Measurements from ENCODE around the gene IMPDH1.

IMPDH1 gene

DNA sequence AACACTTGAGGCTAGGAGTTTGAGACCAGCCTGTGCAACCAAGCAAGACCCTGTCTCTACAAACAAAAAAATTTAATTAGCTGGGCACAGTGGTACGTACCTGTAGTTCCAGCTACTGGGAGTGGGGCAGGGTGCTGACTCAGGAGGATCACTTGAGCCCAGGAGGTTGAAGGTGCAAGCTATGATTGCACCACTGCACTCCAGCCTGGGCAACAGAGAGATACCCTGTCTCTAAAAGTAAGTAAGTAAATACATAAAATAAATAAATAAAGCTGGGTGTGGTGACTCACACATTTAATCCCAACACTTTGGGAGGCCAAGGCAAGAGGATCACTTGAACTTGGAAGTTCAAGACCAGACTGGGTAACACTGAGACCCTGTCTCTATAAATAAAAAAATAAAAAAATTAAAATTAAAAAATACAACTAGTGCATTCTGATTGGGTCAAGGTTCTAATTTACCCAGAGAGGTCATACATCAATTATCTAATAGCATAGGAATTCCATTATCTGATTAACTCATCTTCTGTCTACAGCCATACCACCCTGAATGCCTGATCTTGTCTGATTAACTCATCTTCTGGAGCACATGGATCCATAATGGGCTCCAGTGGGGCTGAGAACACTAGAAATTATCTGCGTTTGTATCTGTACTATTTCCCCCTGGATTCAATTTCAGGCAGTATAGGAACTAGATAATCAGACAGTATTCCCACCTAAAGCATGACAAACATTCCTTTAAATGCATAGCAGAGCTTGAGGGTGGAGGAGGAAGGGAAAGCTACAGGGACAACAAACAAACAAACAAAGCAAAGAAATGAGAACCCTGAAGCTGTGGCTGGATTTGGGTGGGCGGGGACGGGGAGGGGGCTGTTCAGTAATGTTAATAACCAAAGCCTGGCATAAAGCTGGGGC, 24.9 kb upstream of the IMPDH1 start:
- DNase-seq (ENCODE audit: low read depth in 3 of 3), result no peak

DNA sequence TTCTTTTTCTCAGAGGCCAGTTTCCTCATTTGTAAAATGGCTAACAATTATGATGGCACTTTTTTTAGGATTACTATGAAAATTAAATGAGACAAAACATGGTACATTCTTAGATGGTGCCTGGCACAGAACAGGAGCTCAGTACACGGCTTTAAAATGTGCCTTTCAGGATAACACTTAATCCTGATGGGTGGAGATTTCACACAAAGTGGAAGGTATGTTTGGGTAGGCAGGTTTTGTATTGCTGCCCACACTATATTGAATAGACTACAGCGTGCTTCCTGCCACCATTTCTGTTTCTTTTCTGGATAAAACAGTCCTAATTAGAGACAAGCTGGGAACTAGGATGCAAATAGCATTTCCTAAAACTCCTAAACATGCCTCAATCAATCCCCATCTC, 22.0 kb upstream of the IMPDH1 start:
- DNase-seq (ENCODE audit: low read depth in 3 of 3), result no peak

DNA sequence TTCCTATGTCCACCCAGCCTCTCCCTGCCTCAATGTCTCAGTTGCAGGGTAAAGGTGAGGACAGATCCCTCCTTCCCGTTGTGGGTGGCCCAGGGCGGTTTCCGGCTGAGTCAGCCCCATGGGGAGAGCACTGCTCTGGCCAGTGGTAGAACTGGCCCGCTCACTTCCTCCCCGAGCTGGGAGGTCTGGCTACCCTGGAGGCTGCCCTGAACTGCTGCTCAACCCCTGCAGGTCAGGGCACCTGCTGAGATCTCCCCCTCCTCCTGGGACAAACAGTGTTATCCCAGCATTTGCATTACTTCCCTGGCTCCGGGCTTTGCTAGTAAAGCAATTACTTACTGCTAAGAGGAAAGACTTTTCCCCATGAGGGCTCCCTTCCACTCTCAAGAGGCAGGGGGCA, 21.4 kb upstream of the IMPDH1 start:
- no peak for DNase-seq (ENCODE audit: low read depth in 3 of 3)

DNA sequence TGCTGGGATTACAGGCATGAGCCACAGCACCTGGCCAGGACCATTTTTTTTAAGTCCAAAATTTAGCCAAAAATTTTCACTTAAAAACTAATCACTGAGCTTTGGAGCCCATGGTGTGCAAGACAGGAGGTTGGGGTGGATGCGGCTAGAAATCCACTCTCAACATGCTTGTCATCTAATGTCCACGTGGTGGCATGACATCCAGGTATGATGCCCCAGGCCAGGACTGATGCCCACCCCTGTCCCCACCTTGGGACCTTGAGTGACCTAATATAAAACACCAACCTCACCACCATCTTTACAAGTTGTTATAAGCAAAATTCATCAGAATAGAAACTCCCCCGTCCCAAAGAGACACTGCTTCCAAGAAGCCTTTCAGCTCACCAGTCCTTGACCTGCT, 20.4 kb upstream of the IMPDH1 start:
- DNase-seq (ENCODE audit: low read depth in 3 of 3), result no peak

DNA sequence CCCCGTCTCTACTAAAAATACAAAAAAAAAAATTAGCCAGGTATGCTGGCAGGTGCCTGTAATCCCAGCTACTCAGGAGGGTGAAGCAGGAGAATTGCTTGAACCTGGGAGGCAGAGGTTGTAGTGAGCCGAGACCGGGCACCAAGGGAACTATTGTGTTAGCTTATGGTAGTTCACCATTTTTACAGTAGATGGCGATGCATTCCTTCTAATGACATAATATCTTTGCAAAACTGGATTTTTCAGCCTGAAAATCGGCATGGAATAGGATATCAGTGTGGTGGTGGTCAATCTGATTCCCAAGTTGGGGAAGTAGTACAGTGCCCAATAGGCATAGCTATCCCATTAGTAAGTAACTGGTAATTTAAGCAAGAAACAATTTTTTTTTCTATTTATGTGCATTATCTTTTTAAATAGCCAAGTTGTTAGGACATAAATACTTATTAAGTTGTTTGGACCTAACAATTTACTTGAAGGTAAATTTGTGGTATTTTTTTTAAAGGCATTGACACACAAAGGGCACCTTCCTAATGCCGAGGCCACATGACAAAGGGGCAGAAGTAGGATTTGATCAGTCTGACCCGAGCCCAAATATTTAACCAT, 17.6 kb upstream of the IMPDH1 start:
- DNase-seq (ENCODE audit: low read depth in 3 of 3), result no peak

DNA sequence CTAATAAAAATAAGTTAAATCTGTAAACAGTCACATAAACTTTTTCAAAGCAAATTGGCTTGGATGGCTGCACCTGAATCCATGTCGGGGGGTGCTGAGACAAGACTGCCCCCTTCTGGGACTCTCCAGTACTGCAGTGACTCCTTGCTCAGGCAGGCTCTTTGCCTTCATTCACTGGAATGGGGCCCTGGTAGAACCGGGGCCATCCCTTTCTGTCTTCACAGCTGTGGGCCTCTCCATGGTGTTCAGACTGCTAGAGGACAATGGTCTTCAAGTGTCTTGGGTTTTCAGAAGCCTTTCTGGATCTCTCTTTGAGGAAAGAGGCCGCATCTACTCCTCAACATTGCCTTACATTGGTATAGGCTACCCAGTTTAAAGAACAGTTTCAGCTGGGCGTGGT, 16.1 kb upstream of the IMPDH1 start:
- DNase-seq (ENCODE audit: low read depth in 3 of 3), result peak; percentile 59 to 80 (median 69)

DNA sequence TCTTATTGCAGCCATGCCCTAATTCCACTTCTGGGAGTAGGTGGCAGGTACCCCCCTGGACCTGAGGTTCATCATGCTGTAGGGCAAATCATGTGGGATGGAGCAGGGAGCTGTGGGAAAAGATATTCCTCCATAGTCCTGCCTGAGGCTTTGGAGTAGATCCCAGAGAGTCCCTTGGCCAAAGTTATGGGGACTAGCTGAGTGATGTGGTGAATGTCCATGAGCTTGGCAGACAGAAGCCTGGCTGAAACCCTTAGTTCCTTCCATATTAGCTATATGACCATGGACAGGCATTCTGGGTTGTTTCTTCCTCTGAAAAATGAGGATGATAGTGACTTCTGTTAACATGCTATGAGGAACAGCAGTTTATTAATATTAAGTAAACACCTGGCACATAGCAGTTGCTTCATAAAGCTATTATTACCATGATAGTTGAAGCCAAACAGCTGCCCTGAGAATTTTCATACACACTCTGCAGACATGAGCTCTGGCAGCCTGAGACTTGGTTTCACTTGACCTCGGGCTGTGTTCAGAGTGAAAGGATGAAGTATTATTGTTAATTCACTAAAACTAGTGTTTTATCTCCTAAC, 15.0 kb upstream of the IMPDH1 start:
- no peak for DNase-seq (ENCODE audit: low read depth in 3 of 3)

DNA sequence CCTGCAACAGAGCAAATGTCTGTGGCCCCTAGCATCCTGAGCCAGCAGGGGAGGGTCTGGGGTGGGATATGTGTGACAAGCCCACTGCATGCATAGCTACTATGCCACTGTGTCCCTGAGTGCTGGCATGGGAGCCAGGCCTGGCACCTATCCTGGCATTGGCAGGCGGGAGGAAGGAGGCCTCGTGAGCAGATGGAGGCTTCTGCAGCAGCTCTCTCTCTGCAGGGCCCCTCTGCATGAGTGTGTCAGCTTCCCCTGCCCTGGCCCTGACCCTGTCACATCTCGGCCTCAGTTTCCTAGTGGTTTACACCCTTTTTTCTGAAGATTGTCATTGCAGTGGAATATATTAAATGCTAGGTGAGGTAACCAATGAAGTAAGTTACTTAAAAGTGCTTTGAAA, 13.1 kb upstream of the IMPDH1 start:
- no peak for DNase-seq (ENCODE audit: low read depth in 3 of 3)

DNA sequence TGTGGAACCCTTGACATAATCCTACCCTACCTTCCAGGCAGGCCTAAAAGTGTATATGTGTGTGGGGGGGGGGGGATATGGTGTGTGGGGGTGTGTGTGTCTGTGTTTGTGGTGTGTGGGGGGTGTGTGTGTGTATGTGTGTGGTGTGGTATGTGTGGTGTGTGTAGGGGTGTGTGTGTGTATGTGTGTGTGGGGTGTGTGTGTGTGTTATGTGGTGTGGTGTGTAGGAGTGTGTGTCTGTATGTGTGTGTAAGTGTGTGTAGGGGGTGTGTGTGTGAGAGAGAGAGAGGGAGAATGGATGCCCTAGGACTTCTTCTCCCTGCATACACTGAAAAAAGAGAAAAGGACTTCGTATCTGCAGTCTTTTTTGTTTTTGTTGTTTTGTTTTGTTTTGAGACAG, 12.3 kb upstream of the IMPDH1 start:
- no peak for DNase-seq (ENCODE audit: low read depth in 3 of 3)

DNA sequence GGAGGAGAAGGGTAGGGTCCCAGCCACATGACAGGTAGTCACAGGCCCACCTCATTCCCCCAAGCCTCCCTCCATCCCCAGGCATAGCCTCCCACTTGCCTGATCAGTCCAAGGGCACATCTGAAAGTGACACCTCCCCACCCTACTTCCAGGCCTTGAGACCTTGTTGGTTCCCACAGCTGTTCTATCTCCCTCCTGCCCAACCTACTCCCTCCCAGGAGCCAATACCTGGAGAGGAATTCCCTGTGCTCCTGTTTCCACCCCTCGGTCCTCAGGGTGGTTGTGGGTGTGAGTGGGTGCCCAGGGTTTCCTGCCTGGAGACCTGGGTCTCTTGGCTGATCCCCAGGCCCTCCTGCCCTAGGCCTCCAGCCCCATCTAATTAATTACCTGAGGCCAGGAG, 11.6 kb upstream of the IMPDH1 start:
- DNase-seq (ENCODE audit: low read depth in 3 of 3), result no peak

DNA sequence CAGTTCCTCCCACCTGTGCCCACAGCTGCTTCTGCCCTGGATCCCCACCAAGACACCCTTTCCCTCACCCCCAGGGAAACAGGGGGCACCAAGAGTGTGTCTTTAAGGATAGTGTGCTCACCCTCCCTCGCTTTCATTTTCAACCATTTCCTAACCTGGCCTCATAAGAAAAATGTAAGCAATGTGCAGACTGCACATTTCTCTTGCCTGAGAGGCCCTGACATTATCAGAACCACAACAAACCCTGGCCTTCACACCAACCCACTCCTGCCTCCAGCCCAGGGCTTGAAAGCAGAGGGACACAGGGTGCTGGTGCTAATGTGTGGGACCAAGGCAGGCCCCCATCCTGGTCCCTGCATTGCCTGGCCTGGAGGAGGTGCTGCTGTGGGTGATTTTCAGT, 11.0 kb upstream of the IMPDH1 start:
- no peak for DNase-seq (ENCODE audit: low read depth in 3 of 3)

DNA sequence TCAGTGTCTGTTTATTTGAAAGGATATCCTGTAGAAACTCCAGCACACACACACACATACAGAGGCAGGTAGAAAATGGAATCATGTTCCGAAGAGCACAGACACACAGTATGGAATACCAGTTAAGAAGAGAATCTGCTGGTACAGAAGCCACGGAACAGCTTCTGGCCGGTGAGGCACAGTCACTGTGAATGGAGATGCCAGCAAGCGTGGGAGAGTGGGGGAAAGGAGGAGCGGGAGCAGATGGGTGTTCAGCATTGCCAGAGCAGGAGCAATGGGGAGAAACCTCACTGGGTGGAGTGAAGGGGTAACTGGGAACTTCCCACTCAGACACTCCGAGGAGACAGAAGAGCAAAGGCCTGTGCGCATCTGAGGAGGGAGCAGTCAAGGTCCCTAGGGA, 9.5 kb upstream of the IMPDH1 start:
- DNase-seq (ENCODE audit: low read depth in 3 of 3), result no peak

DNA sequence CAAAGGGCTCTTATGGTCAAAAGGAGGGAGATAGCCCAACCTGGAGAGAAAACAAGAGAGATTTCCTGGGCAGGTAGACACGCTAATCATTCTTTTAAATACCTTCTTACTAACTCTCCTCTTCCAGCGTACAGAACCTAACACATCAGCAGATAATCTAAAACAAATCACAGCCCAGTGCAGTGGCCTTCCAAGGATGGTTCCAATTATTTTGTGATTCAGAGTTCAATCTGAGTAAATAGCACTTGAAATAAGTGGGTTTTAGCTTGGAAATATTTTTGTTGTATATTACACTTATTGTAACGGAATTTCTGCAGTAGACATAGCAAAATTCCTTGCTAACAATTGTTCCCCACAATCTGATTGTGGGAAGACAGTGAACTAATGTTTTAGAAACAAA, 7.3 kb upstream of the IMPDH1 start:
- no peak for DNase-seq (ENCODE audit: low read depth in 3 of 3)

DNA sequence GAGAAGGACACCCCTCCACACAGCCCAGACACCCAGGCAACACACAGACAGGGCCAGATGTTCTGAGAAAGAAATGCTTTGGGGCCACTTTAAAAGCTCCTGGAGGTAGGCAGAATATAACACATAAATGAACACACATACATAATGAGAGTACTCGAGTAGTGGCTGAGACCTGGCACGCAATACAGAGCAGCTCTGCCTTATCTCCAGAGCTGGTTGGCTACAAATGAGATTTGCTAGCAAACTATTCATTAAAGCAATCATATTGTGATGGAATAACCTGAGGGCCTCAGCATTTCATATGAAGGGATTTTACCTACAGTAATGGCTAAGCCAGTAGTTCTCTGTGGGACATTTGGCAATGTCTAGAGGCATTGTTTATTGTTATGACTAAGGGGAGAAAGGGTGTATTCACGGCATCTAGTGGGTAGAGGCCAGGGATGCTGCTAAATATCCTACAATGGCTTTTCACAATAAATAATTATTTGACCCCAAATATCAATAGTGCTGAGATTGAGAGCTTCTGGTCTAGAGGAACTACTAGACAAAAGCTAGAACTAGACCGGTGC, 5.5 kb upstream of the IMPDH1 start:
- DNase-seq (ENCODE audit: low read depth in 3 of 3), result no peak

DNA sequence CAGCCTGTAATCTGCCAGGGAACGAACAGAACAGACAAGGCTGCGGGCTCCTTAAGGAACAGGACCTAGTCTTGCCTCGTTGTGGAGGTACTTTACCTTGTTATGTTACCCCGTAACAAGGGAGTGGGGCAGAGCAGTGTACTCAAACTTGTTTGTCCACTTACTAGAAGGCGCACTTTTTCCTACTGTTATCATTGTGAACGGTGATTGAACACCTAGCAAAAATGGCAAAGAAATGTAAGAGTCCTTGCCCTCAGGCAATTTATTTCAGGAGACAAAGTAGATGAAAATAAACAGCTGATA, 620 bp upstream of the IMPDH1 start:
- no peak for DNase-seq (ENCODE audit: low read depth in 3 of 3)

DNA sequence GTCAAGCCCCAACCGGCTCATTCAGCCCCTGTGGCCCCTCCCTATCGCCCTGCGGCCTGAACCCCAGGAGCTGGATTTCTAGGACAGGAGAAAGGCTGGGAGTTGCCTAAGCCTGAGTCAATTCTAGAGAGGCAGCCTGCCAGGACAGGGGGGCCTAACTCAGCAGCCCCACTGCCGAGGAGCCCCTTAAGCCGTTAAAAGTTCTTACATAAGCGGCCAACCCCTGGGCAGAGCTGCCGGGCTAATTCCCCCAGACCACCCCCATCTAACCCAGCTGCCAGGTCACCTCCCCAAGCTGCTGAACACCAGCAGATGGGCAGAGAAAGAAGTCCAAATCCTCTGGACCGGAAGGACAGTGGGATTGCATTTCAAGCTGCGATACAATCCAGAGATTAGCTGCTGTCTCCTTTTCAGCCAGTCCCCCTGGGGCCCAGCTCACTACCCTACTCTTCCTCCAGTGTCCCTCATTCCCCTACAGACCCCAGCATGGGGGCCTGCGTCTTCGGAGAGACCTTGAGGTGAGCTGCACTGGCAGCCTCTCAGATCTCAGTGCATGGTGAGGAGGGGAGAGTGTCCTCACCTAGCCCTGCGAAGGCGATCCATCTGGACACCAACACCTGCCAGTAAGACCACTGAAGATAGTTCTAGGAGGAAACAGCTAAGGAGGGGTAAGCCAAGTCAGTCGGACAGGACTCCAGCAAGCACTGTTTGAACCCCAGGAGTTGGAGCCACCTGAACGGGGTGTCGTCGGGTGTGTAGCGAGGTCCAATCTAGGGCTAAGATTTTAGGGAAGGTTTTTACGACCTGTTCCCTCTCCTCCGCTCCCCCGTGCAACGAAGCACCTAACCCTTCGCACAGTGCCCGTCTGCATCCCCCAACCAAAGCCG, 830 bp downstream of the IMPDH1 start:
- DNase-seq (ENCODE audit: low read depth in 3 of 3), result no peak

DNA sequence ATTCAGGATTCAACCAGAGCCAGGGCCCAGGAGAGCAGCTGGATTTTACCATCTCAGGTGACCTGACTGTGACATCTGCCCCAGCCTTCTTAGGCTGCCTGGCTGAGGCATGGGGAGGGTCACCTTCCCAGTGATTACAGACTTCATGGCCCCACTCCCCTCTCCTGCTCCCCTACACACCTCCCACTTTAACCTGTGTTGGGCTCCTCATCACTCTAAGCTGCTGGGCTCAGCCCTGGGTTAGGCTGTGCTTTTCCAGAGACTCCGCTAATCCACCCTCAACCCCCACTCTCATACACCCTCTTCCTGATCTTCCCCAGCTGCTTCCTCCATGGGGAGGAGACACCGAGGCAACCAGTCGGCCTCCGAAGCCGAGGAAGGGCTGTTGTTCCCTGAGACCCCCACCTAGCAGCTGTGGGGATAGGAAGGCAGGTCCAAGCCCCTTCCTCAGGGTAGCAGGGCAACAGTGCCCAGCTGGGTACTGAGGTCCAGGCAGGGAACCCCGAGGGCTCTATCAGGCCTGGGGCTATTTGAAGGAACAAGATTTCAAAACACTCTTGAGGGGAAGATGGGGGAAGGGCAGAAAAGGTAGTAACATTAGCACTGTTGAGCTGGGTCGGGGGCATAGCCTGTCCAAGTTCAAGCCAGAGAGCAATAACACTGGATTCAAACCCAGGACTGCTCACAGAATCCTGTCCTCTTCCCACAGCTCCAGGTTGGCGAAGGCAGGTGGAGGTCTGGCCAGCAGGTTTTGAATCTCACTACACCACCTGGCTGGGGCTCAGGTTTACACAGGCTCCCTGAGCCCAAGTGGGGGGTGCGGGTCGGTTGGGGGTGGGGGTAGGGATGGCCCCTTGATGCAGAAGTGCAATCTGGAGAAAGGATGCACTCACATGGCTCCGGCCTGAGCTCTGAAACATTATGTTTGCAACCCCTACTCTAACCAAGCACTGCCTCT, 1.8 kb downstream of the IMPDH1 start:
- no peak for DNase-seq (ENCODE audit: low read depth in 3 of 3)

DNA sequence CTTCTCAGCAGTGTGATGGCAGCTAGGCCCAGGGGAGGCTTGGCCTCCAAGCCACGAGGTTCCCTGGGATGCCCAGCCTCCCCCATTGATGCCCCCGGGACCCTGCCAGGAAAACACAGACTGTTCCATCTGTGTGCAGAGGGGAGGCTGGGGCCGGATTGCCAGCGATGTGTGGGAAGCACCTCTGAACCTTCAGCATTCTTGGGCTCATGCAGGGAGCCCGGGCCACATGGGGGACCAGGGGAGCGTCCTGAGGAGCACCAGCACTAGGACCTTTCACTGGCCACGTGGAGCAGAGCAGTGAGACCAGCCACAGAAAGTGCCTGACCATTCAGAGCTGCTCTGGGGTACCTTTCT, 2.6 kb downstream of the IMPDH1 start:
- no peak for DNase-seq (ENCODE audit: low read depth in 3 of 3)

DNA sequence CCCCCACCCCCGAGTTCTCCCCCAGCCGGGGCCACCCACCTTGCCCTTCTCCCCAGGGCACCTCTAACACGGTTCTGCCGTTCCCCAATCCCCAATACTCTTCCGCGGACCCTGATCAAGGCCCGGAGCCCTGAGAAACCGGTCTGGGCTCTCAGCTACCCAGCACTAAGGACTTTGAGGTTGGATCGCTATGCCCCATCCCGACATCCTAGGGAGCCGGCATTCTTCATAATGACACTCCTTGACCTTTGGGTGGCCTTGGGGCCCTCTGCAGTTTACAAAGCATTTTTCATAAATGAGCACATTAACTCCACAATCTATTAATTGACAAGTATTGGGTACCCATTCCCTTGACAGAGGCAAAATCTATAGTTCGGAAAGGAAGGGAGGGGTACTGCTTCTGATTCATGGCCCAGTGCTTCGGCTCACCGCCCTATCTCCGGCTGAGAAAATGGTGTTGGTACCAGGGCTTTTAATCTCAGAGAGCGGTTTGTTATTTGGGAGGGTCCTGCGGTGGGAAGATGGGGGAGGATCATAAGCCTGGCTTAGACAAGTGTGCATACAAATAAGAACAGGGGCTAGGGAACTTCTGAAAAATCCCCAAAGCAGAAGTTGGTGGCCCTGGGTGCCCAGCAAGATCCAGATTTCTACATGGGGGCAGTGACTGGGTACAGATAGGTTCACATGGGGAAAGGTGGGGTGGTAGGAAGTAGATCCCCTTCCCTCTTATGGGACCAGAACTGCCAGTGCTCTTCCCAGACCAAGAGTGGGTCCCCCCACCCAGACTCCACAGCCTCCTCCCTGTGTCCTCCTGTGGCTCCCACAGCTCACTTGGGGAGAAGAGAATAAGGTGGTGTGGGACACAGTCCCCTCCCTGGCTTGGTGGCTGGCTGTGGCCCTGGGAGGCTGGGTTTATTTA, 3.2 kb downstream of the IMPDH1 start:
- DNase-seq (ENCODE audit: low read depth in 3 of 3), result no peak

Measured in stimulated activated CD4-positive, alpha-beta T cell treated with anti-CD3 and anti-CD28 coated beads, TNF-alpha, amount 100 ng/mL, for 24 hours (primary cell).